Loucy (cell line): ENCODE data around the gene SOX14.

Experiments used
- H2AFZ ChIP-seq: fragments of 200-600 bp; sonication (generic); 2 replicates; pipeline ENCODE4 v1.6.0; 2016; ENCODE audit warnings: antibody characterized with exemption, mild to moderate bottlenecking, low read length, moderate library complexity
- H3F3A ChIP-seq: fragments of 200-600 bp; 2 replicates; pipeline ENCODE4 v1.6.0; 2016; ENCODE audit warnings: antibody characterized with exemption, low read depth, mild to moderate bottlenecking
- H3K27me3 ChIP-seq: fragments of 200-600 bp; sonication (generic); 2 replicates; pipeline ENCODE4 v1.6.1; 2014; ENCODE audit warnings: low read length, mild to moderate bottlenecking; ENCODE audit not compliant: insufficient read depth, poor library complexity, severe bottlenecking
- H3K36me3 ChIP-seq: fragments of 200-600 bp; sonication (generic); 2 replicates; pipeline ENCODE4 v1.6.1; 2016; ENCODE audit warnings: low read length; ENCODE audit not compliant: insufficient read depth
- H3K4me1 ChIP-seq: fragments of 200-600 bp; sonication (generic); 2 replicates; pipeline ENCODE4 v1.5.1; 2014; ENCODE audit warnings: low read length, mild to moderate bottlenecking; ENCODE audit not compliant: insufficient read depth, poor library complexity, severe bottlenecking
- H3K4me2 ChIP-seq: fragments of 200-600 bp; sonication (generic); 2 replicates; pipeline ENCODE4 v1.6.0; 2014; ENCODE audit warnings: antibody characterized with exemption, low read length, low read depth, mild to moderate bottlenecking; ENCODE audit not compliant: poor library complexity, severe bottlenecking
- H3K4me3 ChIP-seq: fragments of 200-600 bp; sonication (generic); 2 replicates; pipeline ENCODE4 v1.5.1; 2014; ENCODE audit warnings: low read length, mild to moderate bottlenecking, mixed read lengths; ENCODE audit not compliant: poor library complexity, severe bottlenecking
- H3K79me2 ChIP-seq: fragments of 200-600 bp; sonication (generic); 2 replicates; pipeline ENCODE4 v1.6.1; 2014; ENCODE audit warnings: low read length; ENCODE audit not compliant: insufficient read depth
- H3K9ac ChIP-seq: fragments of 200-600 bp; sonication (generic); 2 replicates; pipeline ENCODE4 v1.6.0; 2014; ENCODE audit warnings: mild to moderate bottlenecking, low read depth, low read length, moderate library complexity; ENCODE audit not compliant: poor library complexity, severe bottlenecking
- H3K9me2 ChIP-seq: fragments of 200-600 bp; sonication (generic); replicated peaks from 2 replicates; pipeline ENCODE4 v1.6.1; 2016; ENCODE audit warnings: low read depth, low read length, mixed read lengths
- H3K9me3 ChIP-seq: fragments of 200-600 bp; sonication (generic); 2 replicates; pipeline ENCODE4 v1.6.1; 2014; ENCODE audit warnings: mild to moderate bottlenecking, antibody characterized with exemption, low read length, low read depth; ENCODE audit not compliant: insufficient read depth
- H4K20me1 ChIP-seq: fragments of 200-600 bp; sonication (generic); 2 replicates; pipeline ENCODE4 v1.6.0; 2014; ENCODE audit warnings: antibody characterized with exemption, low read length, mild to moderate bottlenecking; ENCODE audit not compliant: insufficient read depth, poor library complexity, severe bottlenecking
- EZH2phosphoT487 ChIP-seq: fragments of 200-600 bp; IDR thresholded peaks from 2 replicates; pipeline ENCODE4 v1.6.1; 2018; ENCODE audit warnings: antibody characterized with exemption, mild to moderate bottlenecking, moderate library complexity, borderline replicate concordance
- TF ChIP-seq, protein P1 (sequence below): fragments of 200-600 bp; sonication (generic); conservative IDR thresholded peaks from 2 replicates; pipeline ENCODE4 v1.5.1; 2014; ENCODE audit warnings: mild to moderate bottlenecking, antibody characterized with exemption, low read length

Gene SOX14

DNA sequence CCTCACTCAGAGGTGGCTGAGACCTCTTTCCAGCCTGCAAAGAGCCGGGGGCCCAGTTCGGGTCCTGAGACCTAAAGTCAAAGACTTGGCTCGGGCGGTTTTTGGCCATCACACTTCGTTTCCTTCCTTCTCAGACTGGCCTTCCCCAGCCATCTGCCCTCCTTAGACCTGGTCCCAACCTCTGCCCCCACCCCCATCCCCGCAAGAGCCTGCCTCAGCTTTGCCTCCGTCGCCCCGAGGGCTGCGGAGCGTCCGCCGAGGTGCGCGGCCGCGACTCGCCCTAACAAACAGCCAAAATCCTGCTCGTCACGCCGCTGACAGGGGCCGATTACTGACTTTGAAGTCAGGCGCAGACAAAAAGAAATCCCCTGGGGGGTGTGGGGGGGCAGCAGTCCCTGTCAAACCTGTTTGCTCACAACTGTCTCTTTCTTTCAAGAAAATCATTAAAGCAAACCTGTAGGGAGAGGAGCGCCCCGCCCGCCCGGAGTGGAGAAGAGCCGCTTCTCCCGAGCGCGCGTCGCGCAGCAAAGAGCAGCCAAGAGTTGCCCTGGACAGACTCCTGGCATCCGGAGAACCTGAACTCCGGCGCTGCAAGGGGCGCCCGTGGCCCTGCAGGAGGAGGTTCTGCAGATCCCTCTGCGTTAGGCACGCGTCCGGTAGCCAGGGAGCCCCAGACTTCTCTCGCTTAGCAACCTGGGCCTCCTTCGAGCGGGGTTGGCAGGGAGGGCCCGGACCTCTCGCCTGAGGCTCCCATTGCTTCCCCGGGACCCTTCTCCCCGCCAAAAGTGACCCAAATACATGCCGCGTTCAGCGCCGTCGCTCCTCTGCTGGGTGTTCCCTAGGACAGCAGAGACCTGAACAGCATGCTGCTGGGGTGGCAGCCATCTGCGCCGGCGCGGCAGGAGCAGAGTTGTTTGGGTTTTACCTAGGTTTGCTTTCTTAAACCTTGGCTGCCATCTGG lies 4.5 kb downstream of the SOX14 start:
- no peak overlapping the region for H2AFZ ChIP-seq
- H3F3A ChIP-seq, result no peaks in the 10 kb centered on the region
- H3K36me3 ChIP-seq, result no peaks in the 10 kb centered on the region
- H3K9ac ChIP-seq, result no peak overlapping the region
- TF ChIP-seq, protein P1, sequence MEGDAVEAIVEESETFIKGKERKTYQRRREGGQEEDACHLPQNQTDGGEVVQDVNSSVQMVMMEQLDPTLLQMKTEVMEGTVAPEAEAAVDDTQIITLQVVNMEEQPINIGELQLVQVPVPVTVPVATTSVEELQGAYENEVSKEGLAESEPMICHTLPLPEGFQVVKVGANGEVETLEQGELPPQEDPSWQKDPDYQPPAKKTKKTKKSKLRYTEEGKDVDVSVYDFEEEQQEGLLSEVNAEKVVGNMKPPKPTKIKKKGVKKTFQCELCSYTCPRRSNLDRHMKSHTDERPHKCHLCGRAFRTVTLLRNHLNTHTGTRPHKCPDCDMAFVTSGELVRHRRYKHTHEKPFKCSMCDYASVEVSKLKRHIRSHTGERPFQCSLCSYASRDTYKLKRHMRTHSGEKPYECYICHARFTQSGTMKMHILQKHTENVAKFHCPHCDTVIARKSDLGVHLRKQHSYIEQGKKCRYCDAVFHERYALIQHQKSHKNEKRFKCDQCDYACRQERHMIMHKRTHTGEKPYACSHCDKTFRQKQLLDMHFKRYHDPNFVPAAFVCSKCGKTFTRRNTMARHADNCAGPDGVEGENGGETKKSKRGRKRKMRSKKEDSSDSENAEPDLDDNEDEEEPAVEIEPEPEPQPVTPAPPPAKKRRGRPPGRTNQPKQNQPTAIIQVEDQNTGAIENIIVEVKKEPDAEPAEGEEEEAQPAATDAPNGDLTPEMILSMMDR, result no peak
- TF ChIP-seq EZH2phosphoT487, result no peak
- no peak overlapping the region for H3K4me2 ChIP-seq
- H4K20me1 ChIP-seq, result no peaks in the 10 kb centered on the region
- no peaks in the 10 kb centered on the region for H3K9me2 ChIP-seq
- H3K79me2 ChIP-seq, result no peaks in the 10 kb centered on the region
- no peak overlapping the region for H3K4me3 ChIP-seq
- no peaks in the 10 kb centered on the region for H3K9me3 ChIP-seq
- H3K27me3 ChIP-seq, result no peaks in the 10 kb centered on the region
- H3K4me1 ChIP-seq, result no peaks in the 10 kb centered on the region

DNA sequence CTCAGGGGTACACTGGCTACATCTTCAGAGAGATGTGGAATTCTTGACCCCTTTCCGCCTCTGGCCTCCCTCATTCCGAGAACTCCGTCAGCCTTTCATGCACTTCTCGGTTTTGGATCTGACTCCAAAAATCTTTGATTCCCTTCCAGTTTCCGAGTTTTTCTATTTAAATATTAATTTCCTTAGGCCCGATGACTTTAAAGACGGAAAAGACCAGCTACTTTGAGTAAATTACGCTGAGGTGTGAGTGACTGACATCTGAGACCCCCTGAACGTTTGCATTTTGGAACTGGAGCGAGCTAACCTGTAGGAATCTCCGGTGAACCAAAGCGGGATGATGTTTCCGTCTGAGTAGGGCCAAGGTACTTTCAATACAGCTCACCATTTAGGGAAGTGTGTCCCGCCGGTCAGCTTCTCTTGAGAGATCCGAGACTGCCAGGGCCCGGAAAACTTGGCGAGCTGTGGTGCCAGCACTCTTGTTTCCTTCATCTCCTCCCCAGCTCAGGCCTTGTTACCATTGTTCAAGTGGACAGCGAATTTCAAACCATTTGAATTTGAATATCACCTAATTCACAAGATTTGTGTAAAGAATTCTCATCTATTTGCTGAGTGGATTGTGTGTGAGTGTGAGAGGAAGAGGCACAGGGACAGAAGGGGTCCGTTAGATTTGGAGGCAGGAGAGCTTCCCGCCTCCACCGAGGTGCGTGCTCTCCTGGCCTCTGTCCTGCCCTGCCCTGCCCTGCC lies 5.4 kb downstream of the SOX14 start:
- no peak overlapping the region for H3K9ac ChIP-seq
- no peak for TF ChIP-seq EZH2phosphoT487
- TF ChIP-seq, protein P1, result no peak
- H3K4me2 ChIP-seq, result no peak overlapping the region
- no peak overlapping the region for H2AFZ ChIP-seq
- no peaks in the 10 kb centered on the region for H3K9me2 ChIP-seq
- H3K36me3 ChIP-seq, result no peaks in the 10 kb centered on the region
- no peaks in the 10 kb centered on the region for H3F3A ChIP-seq
- H3K79me2 ChIP-seq, result no peaks in the 10 kb centered on the region
- no peaks in the 10 kb centered on the region for H3K4me1 ChIP-seq
- no peaks in the 10 kb centered on the region for H4K20me1 ChIP-seq
- no peaks in the 10 kb centered on the region for H3K27me3 ChIP-seq
- H3K4me3 ChIP-seq, result no peak overlapping the region
- H3K9me3 ChIP-seq, result no peaks in the 10 kb centered on the region

DNA sequence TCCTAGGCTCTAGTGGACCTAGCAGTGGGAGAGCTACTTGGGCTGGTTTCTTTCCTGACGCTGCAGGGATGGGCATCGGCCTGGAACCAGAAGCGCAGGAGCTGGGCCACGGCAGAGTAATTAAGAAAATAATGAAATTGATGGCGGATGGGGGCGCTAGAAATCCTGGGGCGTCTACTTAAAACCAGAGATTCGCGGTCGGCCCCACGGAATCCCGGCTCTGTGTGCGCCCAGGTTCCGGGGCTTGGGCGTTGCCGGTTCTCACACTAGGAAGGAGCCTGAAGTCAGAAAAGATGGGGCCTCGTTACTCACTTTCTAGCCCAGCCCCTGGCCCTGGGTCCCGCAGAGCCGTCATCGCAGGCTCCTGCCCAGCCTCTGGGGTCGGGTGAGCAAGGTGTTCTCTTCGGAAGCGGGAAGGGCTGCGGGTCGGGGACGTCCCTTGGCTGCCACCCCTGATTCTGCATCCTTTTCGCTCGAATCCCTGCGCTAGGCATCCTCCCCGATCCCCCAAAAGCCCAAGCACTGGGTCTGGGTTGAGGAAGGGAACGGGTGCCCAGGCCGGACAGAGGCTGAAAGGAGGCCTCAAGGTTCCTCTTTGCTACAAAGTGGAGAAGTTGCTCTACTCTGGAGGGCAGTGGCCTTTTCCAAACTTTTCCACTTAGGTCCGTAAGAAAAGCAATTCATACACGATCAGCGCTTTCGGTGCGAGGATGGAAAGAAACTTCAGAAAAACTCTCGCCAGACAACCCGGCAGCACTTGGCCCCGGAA lies 6.1 kb downstream of the SOX14 start:
- Histone ChIP-seq H3K4me3 (no peak overlapping the region), H3K79me2 (no peaks in the 10 kb centered on the region), H3K36me3 (no peaks in the 10 kb centered on the region), H3F3A (no peaks in the 10 kb centered on the region), H3K4me2 (no peak overlapping the region), H3K9ac (no peak overlapping the region), H2AFZ (no peak overlapping the region), H4K20me1 (no peaks in the 10 kb centered on the region), H3K9me3 (no peaks in the 10 kb centered on the region), H3K27me3 (no peaks in the 10 kb centered on the region), H3K9me2 (no peaks in the 10 kb centered on the region), H3K4me1 (no peaks in the 10 kb centered on the region)
- TF ChIP-seq, protein P1, result no peak
- no peak for TF ChIP-seq EZH2phosphoT487
